ENCODE data around the gene PPFIA1.

PPFIA1 gene

GRCh38 chr11:70298243-70298915, 27.9 kb downstream of the PPFIA1 start:
- FAIRE-seq = no peak

DNA sequence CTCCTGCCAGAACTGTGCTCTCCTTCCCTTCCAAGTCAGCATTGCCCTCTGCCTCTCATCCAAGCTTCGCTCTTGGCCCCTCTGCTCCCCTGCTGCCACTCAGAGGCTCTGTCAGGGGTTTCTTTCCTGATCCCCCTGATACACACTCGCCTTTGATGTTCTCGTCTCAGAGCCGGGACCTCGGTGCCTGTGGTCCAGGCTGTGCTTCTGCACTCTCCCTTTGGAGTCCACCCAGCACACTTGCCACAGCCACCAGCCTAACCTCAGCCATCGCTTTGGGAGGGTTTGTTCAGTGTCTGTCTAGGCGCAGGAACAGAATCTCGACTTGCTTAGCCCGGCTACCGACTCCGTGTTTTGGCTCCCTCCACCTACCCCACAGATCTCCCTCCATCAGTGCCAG, 29.1 kb downstream of the PPFIA1 start:
- FAIRE-seq = no peak

GRCh38 chr11:70301191-70301590, 30.7 kb downstream of the PPFIA1 start:
- FAIRE-seq = no peak

GRCh38 chr11:70301721-70302418, 31.4 kb downstream of the PPFIA1 start:
- no peak for FAIRE-seq

- FAIRE-seq = no peak
Observed at GRCh38 chr11:70302419-70302752, 31.9 kb downstream of the PPFIA1 start.

GRCh38 chr11:70303070-70303469, 32.6 kb downstream of the PPFIA1 start:
- FAIRE-seq = no peak

- FAIRE-seq = no peak
Observed at GRCh38 chr11:70304208-70304603, 33.7 kb downstream of the PPFIA1 start.

GRCh38 chr11:70305501-70305900, 35.0 kb downstream of the PPFIA1 start:
- no peak for FAIRE-seq

- FAIRE-seq = no peak
Observed at GRCh38 chr11:70306586-70307033, 36.1 kb downstream of the PPFIA1 start.

DNA sequence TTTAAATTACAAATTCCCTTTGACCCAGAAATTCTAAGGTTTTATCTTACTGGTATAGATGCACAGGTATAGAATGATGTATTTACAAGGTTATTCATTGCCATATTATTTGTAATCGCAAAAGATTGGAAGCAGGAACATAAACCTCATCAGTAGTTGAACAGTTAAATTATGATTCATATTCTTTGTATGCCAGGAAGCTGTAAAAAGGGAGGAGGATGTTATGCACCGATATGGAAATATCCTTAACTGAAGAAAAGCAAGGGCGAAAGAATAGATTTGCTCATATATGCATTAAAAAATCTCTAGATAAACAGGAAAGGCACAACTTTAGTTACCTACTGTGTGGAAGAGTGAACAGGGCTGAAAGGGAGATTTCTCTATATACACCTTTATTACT, 36.7 kb downstream of the PPFIA1 start:
- FAIRE-seq = no peak

GRCh38 chr11:70311616-70312015, 41.1 kb downstream of the PPFIA1 start:
- FAIRE-seq = no peak

GRCh38 chr11:70312401-70313357, 42.2 kb downstream of the PPFIA1 start:
- FAIRE-seq = no peak

DNA sequence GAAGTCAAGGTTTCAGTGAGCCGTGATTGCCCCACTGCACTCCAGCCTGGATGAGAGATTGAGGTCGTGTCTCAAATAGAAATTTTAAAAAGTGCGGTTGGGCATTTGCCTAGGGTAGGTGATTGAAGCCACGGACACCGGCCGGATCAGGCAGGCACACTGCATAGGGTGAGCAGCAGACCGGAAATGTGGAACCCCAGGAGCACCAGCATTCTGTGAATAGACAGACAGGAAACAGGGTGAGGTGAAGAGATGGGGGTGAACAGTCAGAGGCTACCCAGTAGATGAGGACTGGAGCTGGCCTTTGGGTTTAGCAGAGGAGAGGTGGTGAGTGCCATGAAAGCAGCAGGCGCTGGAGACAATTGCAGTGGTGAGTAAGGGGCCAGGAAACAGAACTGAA, 43.5 kb downstream of the PPFIA1 start:
- no peak for FAIRE-seq

DNA sequence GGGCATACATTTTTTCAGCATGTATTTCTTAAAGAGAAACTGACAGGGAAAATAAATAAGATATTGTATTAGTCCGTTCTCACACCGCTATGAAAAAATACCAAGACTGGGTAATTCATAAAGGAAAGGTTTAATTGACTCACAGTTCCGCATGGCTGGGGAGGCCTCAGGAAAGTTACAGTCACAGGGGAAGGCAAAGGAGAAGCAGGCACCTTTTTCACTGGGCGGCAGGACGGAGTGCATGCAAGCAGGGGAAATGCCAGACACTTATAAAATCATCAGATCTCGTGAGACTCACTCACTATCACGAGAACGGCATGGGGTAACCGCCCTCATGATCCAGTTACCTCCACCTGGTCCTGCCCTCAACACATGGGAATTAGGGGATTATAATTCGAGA, 44.2 kb downstream of the PPFIA1 start:
- FAIRE-seq = no peak

DNA sequence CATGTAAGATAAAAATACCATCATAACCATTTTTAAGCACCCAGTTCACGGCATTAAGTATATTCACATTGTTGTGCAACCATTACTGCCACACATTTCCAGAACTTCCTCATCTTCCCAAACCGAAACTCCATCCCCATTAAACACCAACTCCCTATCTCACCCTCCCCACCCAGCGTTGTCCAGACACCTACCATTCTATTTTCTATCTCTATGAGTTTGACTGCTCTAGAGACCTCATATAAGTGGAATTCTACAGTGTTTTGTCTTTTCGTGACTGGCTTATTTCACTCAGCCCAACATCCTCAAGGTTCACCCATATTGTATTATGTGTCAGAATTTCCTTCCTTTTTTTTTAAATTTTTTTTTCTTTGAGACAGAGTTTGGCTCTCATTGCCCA, 45.2 kb downstream of the PPFIA1 start:
- no peak for FAIRE-seq

- FAIRE-seq = no peak
Observed at GRCh38 chr11:70317581-70318305, 47.3 kb downstream of the PPFIA1 start.

- FAIRE-seq = no peak
Observed at GRCh38 chr11:70319396-70320076, 49.0 kb downstream of the PPFIA1 start.

- no peak for FAIRE-seq
Observed at GRCh38 chr11:70322666-70323065, 52.2 kb downstream of the PPFIA1 start.

DNA sequence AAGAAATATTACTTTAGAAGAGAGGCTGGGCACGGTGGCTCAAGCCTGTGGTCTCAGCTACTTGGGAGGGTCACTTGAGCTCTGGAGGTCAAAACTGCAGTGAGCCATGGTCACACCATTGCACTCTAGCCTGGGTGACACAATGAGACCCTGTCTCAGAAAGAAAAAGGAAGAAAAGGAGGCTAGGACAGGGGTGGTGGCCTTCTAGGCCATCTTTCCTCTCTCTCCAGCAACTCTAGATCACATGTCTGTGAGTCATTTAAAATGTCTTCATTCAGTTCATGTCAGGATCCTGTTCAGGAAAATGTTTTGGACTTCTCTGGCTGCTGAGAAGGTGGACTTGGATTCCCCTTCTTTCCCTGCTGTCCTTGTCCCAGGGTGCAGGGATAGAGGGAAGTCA, 53.3 kb downstream of the PPFIA1 start:
- FAIRE-seq = no peak

GRCh38 chr11:70324376-70325115, 54.1 kb downstream of the PPFIA1 start:
- no peak for FAIRE-seq

GRCh38 chr11:70325824-70326223, 55.3 kb downstream of the PPFIA1 start:
- FAIRE-seq = no peak

Data from G401.6 (cell line).